IMR-90 (cell line): ENCODE data around the gene AMACR. TPM values are rescaled to one million over a fixed set of nuclear protein-coding genes. Genes with fewer than 3 reads are reported as not detected.
A peak's percentile ranks its signal among the peaks of the same experiment; 100 is the strongest.

Source experiments
- ATAC-seq: fragments of 200-7000 bp; cut with Tn5 transposase; 2 replicates; pipeline ENCODE4 v1.9.1; 2020; ENCODE audit warnings: low read depth, mild to moderate bottlenecking, moderate library complexity
- BruUV-seq: library from RNA; stranded (reverse); fragments of 400-500 nt; replicated peaks from 2 replicates; lab custom pipeline; 2021; lab: Mats Ljungman, UMichigan
- CTCF ChIA-PET: fragments of 300-600 bp; formaldehyde crosslinking; extraction: SDS; loops from one replicate; lab custom pipeline; 2021; ENCODE audit warnings: antibody characterized with exemption; lab: Yijun Ruan, JAX
- POLR2A ChIA-PET: fragments of 300-600 bp; sonication (Branson Sonifier 250); formaldehyde crosslinking; loops from one replicate; lab custom pipeline; 2022; ENCODE audit warnings: antibody characterized with exemption; ENCODE audit not compliant: unreplicated experiment; lab: Charles Lee
- DNase-seq: peaks from one replicate; pipeline ENCODE4 v3.0.0; 2013
- H2AFZ ChIP-seq: replicated peaks from 2 replicates; pipeline ENCODE3; 2013; ENCODE audit warnings: low read length, mild to moderate bottlenecking; ENCODE audit not compliant: poor library complexity
- H2AK5ac ChIP-seq: 2 replicates; pipeline ENCODE4 v1.6.1; 2013; ENCODE audit warnings: low read depth, low read length, inconsistent platforms
- H2AK9ac ChIP-seq: replicated peaks from 2 replicates; pipeline ENCODE3; 2013; ENCODE audit warnings: mild to moderate bottlenecking, low read depth, low read length, moderate library complexity; ENCODE audit not compliant: poor library complexity
- H2BK120ac ChIP-seq: 2 replicates; pipeline ENCODE4 v1.6.1; 2013; ENCODE audit warnings: low read depth, low read length, inconsistent platforms
- H2BK15ac ChIP-seq: 3 replicates; pipeline ENCODE4 v1.6.1; 2013; ENCODE audit warnings: low read depth, low read length, inconsistent platforms
- H2BK20ac ChIP-seq: 2 replicates; pipeline ENCODE4 v1.6.1; 2013; ENCODE audit warnings: low read depth, mild to moderate bottlenecking, inconsistent platforms, low read length, moderate library complexity
- H2BK5ac ChIP-seq: 2 replicates; pipeline ENCODE4 v1.6.1; 2013; ENCODE audit warnings: mild to moderate bottlenecking, low read depth, low read length, inconsistent platforms; ENCODE audit not compliant: poor library complexity, severe bottlenecking
- H3K14ac ChIP-seq: replicated peaks from 2 replicates; pipeline ENCODE4 v1.6.1; 2013; ENCODE audit warnings: low read depth, low read length, inconsistent platforms
- H3K18ac ChIP-seq: 2 replicates; pipeline ENCODE4 v1.6.1; 2013; ENCODE audit warnings: low read depth, low read length, control low read depth
- H3K23ac ChIP-seq: 2 replicates; pipeline ENCODE4 v1.6.1; 2013; ENCODE audit warnings: low read depth, low read length, inconsistent platforms
- H3K27ac ChIP-seq: 2 replicates; pipeline ENCODE4 v1.5.1; 2013; ENCODE audit warnings: mild to moderate bottlenecking, control low read depth, low read length; ENCODE audit not compliant: insufficient read depth
- H3K27me3 ChIP-seq: 2 replicates; pipeline ENCODE4 v1.6.1; 2013; ENCODE audit warnings: low read length; ENCODE audit not compliant: control insufficient read depth, insufficient read depth
- H3K36me3 ChIP-seq: 2 replicates; pipeline ENCODE4 v1.6.1; 2013; ENCODE audit warnings: low read length, mixed read lengths; ENCODE audit not compliant: control insufficient read depth, insufficient read depth
- H3K4ac ChIP-seq: 2 replicates; pipeline ENCODE4 v1.6.1; 2013; ENCODE audit warnings: low read depth, low read length, inconsistent platforms
- H3K4me1 ChIP-seq: 2 replicates; pipeline ENCODE4 v1.6.1; 2013; ENCODE audit warnings: low read length, mixed read lengths; ENCODE audit not compliant: control insufficient read depth, insufficient read depth
- H3K4me2 ChIP-seq: 2 replicates; pipeline ENCODE4 v1.6.1; 2013; ENCODE audit warnings: low read depth, mild to moderate bottlenecking, control low read depth, low read length, moderate library complexity
- H3K4me3 ChIP-seq: 2 replicates; pipeline ENCODE4 v1.5.1; 2013; ENCODE audit warnings: low read depth, mild to moderate bottlenecking, control low read depth, low read length, moderate library complexity; ENCODE audit not compliant: insufficient read depth
- H3K56ac ChIP-seq: 2 replicates; pipeline ENCODE4 v1.6.1; 2013; ENCODE audit warnings: low read length, inconsistent platforms; ENCODE audit not compliant: insufficient read depth; ENCODE audit errors: extremely low read depth
- H3K79me1 ChIP-seq, 2 experiments: 2 replicates each; pipeline ENCODE4 v1.6.1; 2013; ENCODE audit warnings: low read length in 2 of 2, inconsistent platforms in 1 of 2, low read depth in 1 of 2
- H3K9ac ChIP-seq: 2 replicates; pipeline ENCODE4 v1.6.1; 2013; ENCODE audit warnings: low read depth, low read length, control low read depth
- H3K9me1 ChIP-seq: 2 replicates; pipeline ENCODE4 v1.6.1; 2013; ENCODE audit warnings: low read length, inconsistent platforms; ENCODE audit not compliant: insufficient read depth
- H3K9me3 ChIP-seq: 2 replicates; pipeline ENCODE4 v1.6.1; 2013; ENCODE audit warnings: low read length; ENCODE audit not compliant: control insufficient read depth, insufficient read depth
- H4K20me1 ChIP-seq: 2 replicates; pipeline ENCODE4 v1.6.1; 2013; ENCODE audit warnings: low read length, inconsistent platforms; ENCODE audit not compliant: insufficient read depth
- H4K5ac ChIP-seq: 2 replicates; pipeline ENCODE4 v1.6.1; 2013; ENCODE audit warnings: mild to moderate bottlenecking, low read depth, low read length, control low read depth
- H4K8ac ChIP-seq, 2 experiments: 2 replicates each; pipeline ENCODE4 v1.6.1; 2013; ENCODE audit warnings: low read depth in 2 of 2, low read length in 2 of 2, control low read depth in 1 of 2, inconsistent platforms in 1 of 2
- H4K91ac ChIP-seq: 2 replicates; pipeline ENCODE4 v1.6.1; 2013; ENCODE audit warnings: low read depth, low read length, inconsistent platforms; ENCODE audit not compliant: insufficient read depth
- BHLHE40 ChIP-seq: fragments of 150-350 bp; IDR thresholded peaks from 2 replicates; pipeline ENCODE4 v1.6.1; 2016; ENCODE audit warnings: mild to moderate bottlenecking, low read depth, low read length
- CEBPB ChIP-seq: IDR thresholded peaks from 2 replicates; pipeline ENCODE4 v1.6.1; 2012; ENCODE audit warnings: low read depth, low read length, improper control_type of control experiment
- CHD1 ChIP-seq: IDR thresholded peaks from 2 replicates; pipeline ENCODE4 v1.6.1; 2012; ENCODE audit warnings: low read depth, low read length, improper control_type of control experiment
- FOS ChIP-seq: fragments of 150-350 bp; IDR thresholded peaks from 2 replicates; pipeline ENCODE4 v1.6.1; 2016; ENCODE audit warnings: low read depth, low read length
- MAFK ChIP-seq: IDR thresholded peaks from 2 replicates; pipeline ENCODE4 v1.6.1; 2012; ENCODE audit warnings: low read depth, low read length, improper control_type of control experiment
- MAZ ChIP-seq: IDR thresholded peaks from 2 replicates; pipeline ENCODE4 v1.6.1; 2012; ENCODE audit warnings: low read depth, mild to moderate bottlenecking, low read length, improper control_type of control experiment, moderate library complexity, borderline replicate concordance
- MXI1 ChIP-seq: IDR thresholded peaks from 2 replicates; pipeline ENCODE4 v1.6.1; 2012; ENCODE audit warnings: low read depth, mild to moderate bottlenecking, low read length, moderate library complexity, borderline replicate concordance
- NFE2L2 ChIP-seq: fragments of 150-350 bp; IDR thresholded peaks from 2 replicates; pipeline ENCODE4 v1.6.1; 2016; ENCODE audit warnings: low read depth, mild to moderate bottlenecking, low read length
- POLR2A ChIP-seq: IDR thresholded peaks from 2 replicates; pipeline ENCODE4 v1.6.1; 2012; ENCODE audit warnings: mild to moderate bottlenecking, low read depth, low read length
- RAD21 ChIP-seq: IDR thresholded peaks from 2 replicates; pipeline ENCODE4 v1.6.1; 2012; ENCODE audit warnings: low read length, improper control_type of control experiment
- RCOR1 ChIP-seq: IDR thresholded peaks from 2 replicates; pipeline ENCODE4 v1.6.1; 2012; ENCODE audit warnings: mild to moderate bottlenecking, low read length, improper control_type of control experiment; ENCODE audit not compliant: insufficient replicate concordance
- RFX5 ChIP-seq: IDR thresholded peaks from 2 replicates; pipeline ENCODE4 v1.8.0; 2012; ENCODE audit warnings: low read depth, mild to moderate bottlenecking, low read length, moderate library complexity
- SMC3 ChIP-seq: fragments of 150-350 bp; IDR thresholded peaks from 2 replicates; pipeline ENCODE4 v1.6.1; 2016; ENCODE audit warnings: low read depth, mild to moderate bottlenecking, antibody characterized with exemption, low read length, moderate library complexity
- WGBS, 2 experiments: methylation state at CpG; one replicate each; pipeline versions ENCODE4 v1.1.5 to v1.1.7; 2013; ENCODE audit warnings: missing lambda C conversion rate in 2 of 2; ENCODE audit not compliant: insufficient read length in 1 of 2; ENCODE audit errors: extremely low coverage in 2 of 2; 5-methylcytosine and 5-hydroxymethylcytosine counted together
- dilution Hi-C: fragments of 300-500 bp; cut with HindIII; formaldehyde crosslinking; loops from one replicate; pipeline ENCODE4 v1.14.3; 2018; ENCODE audit warnings: low sequenced_read_pairs; ENCODE audit not compliant: unreplicated experiment
- in situ Hi-C: fragments of 300-500 bp; cut with MboI; formaldehyde crosslinking; loops from 3 replicates; pipeline ENCODE4 v1.14.3; 2019; ENCODE audit warnings: low sequenced_read_pairs, inconsistent platforms, mixed read lengths
- intact Hi-C: fragments of 100-400 bp; cut with micrococcal nuclease; formaldehyde crosslinking; loops from 2 replicates; pipeline ENCODE4 v1.10.0; 2022
- polyA plus RNA-seq, 3 experiments: library from polyadenylated mRNA; depleted of rRNA; stranded (reverse); fragments of >200 nt; gene quantifications; 2 replicates each; pipeline ENCODE4 v1.2.3, GENCODE V29; 2012; ENCODE audit warnings: low replicate concordance in 1 of 3
- total RNA-seq: library from RNA; depleted of rRNA; stranded (reverse); fragments of >200 nt; gene quantifications from 2 replicates; pipeline ENCODE4 v1.2.3, GENCODE V29; 2012
- TF ChIP-seq, protein P1 (sequence below): fragments of 150-350 bp; IDR thresholded peaks from 2 replicates; pipeline ENCODE4 v1.6.1; 2016; ENCODE audit warnings: low read depth, mild to moderate bottlenecking, low read length, moderate library complexity, borderline replicate concordance
- TF ChIP-seq, protein P2 (sequence below): fragments of 150-350 bp; IDR thresholded peaks from 2 replicates; pipeline ENCODE4 v1.6.1; 2017; ENCODE audit warnings: mild to moderate bottlenecking, antibody characterized with exemption, low read length, low read depth
- TF ChIP-seq, protein P3 (sequence below): conservative IDR thresholded peaks from 2 replicates; pipeline ENCODE4 v1.5.1; 2012; ENCODE audit warnings: mild to moderate bottlenecking, low read depth, low read length, improper control_type of control experiment

AMACR gene
- total and polyA plus RNA-seq, 2 of the 4 experiments (the other 2 are of a cell fraction) = 8.2 to 12.9 TPM

DNA sequence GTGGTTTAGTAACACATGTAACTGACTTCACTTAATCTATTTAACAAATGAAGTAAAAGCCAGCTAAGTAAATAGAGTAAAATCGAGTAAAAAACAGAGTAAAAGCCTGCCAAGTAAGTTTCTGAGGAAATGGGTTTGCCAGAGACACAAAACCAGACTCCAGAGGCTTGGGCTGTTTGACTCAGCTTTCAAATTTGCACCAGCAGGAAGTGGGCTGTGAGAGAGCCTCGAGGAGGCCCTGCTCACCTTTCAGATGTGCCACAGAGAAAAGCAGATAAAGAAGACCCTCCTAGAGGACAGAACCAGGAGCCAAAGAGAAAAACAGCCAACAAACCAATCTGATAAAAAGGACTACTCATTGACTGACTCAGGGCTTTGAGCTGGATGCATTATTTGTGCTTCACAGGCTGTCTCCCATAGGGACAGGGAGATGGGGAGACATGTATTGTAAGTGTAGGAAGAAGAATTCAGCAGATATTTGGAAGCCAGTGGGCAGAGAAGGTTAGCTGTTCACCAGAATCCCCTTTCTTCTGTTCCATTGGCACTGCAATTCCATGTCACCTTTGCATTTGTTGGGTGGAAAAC, 14.4 kb upstream of the AMACR start:
- peak; percentile 24; the same call in 1 of the 2 replicates for ATAC-seq
- H2AK9ac ChIP-seq = no peak overlapping the region
- no peaks in the 10 kb centered on the region for H3K9me3 ChIP-seq
- no CpG with 5 or more reads among the region's 2 CpGs for WGBS, 2 experiments
- intact Hi-C loops (no loop called here), dilution Hi-C loops (no loop called here), in situ Hi-C loops (no loop called here)
- peak overlapping the region; percentile 82; the same call in 1 of the 2 replicates for H3K18ac ChIP-seq
- H3K4me2 ChIP-seq = peak overlapping the region; percentile 42; the same call in 1 of the 2 replicates
- DNase-seq = peak; percentile 47
- TF ChIP-seq, protein P1, sequence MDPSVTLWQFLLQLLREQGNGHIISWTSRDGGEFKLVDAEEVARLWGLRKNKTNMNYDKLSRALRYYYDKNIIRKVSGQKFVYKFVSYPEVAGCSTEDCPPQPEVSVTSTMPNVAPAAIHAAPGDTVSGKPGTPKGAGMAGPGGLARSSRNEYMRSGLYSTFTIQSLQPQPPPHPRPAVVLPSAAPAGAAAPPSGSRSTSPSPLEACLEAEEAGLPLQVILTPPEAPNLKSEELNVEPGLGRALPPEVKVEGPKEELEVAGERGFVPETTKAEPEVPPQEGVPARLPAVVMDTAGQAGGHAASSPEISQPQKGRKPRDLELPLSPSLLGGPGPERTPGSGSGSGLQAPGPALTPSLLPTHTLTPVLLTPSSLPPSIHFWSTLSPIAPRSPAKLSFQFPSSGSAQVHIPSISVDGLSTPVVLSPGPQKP = no peak
- TF ChIP-seq MXI1 = no peak
- no peak for TF ChIP-seq MAFK
- no peak for TF ChIP-seq RFX5
- no peak for TF ChIP-seq CEBPB
- no peak for TF ChIP-seq BHLHE40
- no peak for TF ChIP-seq MAZ
- TF ChIP-seq, protein P2, sequence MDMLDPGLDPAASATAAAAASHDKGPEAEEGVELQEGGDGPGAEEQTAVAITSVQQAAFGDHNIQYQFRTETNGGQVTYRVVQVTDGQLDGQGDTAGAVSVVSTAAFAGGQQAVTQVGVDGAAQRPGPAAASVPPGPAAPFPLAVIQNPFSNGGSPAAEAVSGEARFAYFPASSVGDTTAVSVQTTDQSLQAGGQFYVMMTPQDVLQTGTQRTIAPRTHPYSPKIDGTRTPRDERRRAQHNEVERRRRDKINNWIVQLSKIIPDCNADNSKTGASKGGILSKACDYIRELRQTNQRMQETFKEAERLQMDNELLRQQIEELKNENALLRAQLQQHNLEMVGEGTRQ = no peak
- TF ChIP-seq NFE2L2 = no peak
- TF ChIP-seq SMC3 = no peak
- TF ChIP-seq RCOR1 = no peak
- TF ChIP-seq, protein P3, sequence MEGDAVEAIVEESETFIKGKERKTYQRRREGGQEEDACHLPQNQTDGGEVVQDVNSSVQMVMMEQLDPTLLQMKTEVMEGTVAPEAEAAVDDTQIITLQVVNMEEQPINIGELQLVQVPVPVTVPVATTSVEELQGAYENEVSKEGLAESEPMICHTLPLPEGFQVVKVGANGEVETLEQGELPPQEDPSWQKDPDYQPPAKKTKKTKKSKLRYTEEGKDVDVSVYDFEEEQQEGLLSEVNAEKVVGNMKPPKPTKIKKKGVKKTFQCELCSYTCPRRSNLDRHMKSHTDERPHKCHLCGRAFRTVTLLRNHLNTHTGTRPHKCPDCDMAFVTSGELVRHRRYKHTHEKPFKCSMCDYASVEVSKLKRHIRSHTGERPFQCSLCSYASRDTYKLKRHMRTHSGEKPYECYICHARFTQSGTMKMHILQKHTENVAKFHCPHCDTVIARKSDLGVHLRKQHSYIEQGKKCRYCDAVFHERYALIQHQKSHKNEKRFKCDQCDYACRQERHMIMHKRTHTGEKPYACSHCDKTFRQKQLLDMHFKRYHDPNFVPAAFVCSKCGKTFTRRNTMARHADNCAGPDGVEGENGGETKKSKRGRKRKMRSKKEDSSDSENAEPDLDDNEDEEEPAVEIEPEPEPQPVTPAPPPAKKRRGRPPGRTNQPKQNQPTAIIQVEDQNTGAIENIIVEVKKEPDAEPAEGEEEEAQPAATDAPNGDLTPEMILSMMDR = no peak
- TF ChIP-seq RAD21 = no peak
- TF ChIP-seq CHD1 = no peak
- TF ChIP-seq FOS = no peak
- no peak for TF ChIP-seq POLR2A
- 0 out of 2 replicates have a peak overlapping the region, but pooled peaks have one; percentile 38 for H2BK120ac ChIP-seq
- no peak overlapping the region for H3K4me3 ChIP-seq
- POLR2A ChIA-PET = no interaction called here
- peak overlapping the region; percentile 60; the same call in 1 of the 2 replicates for H2BK20ac ChIP-seq
- H3K27me3 ChIP-seq = no peaks in the 10 kb centered on the region
- H3K9me1 ChIP-seq = no peaks in the 10 kb centered on the region
- CTCF ChIA-PET = no interaction called here
- no peak overlapping the region for H2BK15ac ChIP-seq
- H2AFZ ChIP-seq = peak overlapping the region; percentile 15
- peak overlapping the region in 1 of 2 experiments; percentile 46; a peak in 1 of 4 replicates for H4K8ac ChIP-seq
- H3K4ac ChIP-seq = no peak overlapping the region
- peaks cover 8% of the 10 kb centered on the region; the same call in 1 of the 2 replicates for H3K4me1 ChIP-seq
- H4K91ac ChIP-seq = no peak overlapping the region
- no peak overlapping the region for H3K14ac ChIP-seq
- no TSS peak for BruUV-seq
- no peak overlapping the region for H3K9ac ChIP-seq
- no peak overlapping the region; the same call in 1 of the 2 replicates for H3K23ac ChIP-seq
- H2AK5ac ChIP-seq = no peak overlapping the region
- H4K5ac ChIP-seq = peak overlapping the region; percentile 63; the same call in 1 of the 2 replicates
- H2BK5ac ChIP-seq = peak overlapping the region; percentile 10
- H3K79me1 ChIP-seq = no peaks in the 10 kb centered on the region
- H3K27ac ChIP-seq = no peak overlapping the region
- no peak overlapping the region for H3K56ac ChIP-seq
- no peaks in the 10 kb centered on the region for H4K20me1 ChIP-seq
- no peaks in the 10 kb centered on the region for H3K36me3 ChIP-seq
